ENCODE data around the gene FBL.
"Not testable (repeated sequence)": the region's sequence is repeated elsewhere in the genome, so short reads cannot be mapped to it uniquely, and the experiment has no call there.

The FBL gene

GRCh38 chr19:39814595-39814994 lies 31.6 kb downstream of the FBL start:
- Histone ChIP-seq H3K36me3 (peaks cover 0 to 30% (median 5%) of the 10 kb centered on the region in 3 donors), H3K27me3 (no peaks in the 10 kb centered on the region), H3K9me3 (no peaks in the 10 kb centered on the region), H3K4me1 (no peaks in the 10 kb centered on the region), H3K27ac (no peak overlapping the region), H3K4me3 (no peak overlapping the region)
- DNase-seq: peak in 1 of 2 donors; percentile 4
- intact Hi-C loops (cut with DNase I; ENCODE audit: low total_unique reads): no loop called here
- TF ChIP-seq CTCF (IDR thresholded peaks at IDR 0.05): no peak

GRCh38 chr19:39814111-39814510 lies 32.1 kb downstream of the FBL start:
- peak in 1 of 2 donors; percentile 19 for DNase-seq
- peaks cover 0 to 30% (median 5%) of the 10 kb centered on the region in 3 donors for H3K36me3 ChIP-seq
- H3K27ac ChIP-seq; H3K27me3 ChIP-seq; H3K9me3 ChIP-seq; H3K4me1 ChIP-seq; intact Hi-C loops (cut with DNase I; ENCODE audit: low total_unique reads); H3K4me3 ChIP-seq: not testable (repeated sequence)

- no peaks in the 10 kb centered on the region for H3K9me3 ChIP-seq
- no peak overlapping the region for H3K4me3 ChIP-seq
- no peaks in the 10 kb centered on the region for H3K27me3 ChIP-seq
- intact Hi-C loops (cut with DNase I; ENCODE audit: low total_unique reads): no loop called here
- DNase-seq: peak in 1 of 2 donors; percentile 42
- no peak for TF ChIP-seq CTCF (IDR thresholded peaks at IDR 0.05)
- no peak overlapping the region for H3K27ac ChIP-seq
- H3K4me1 ChIP-seq: no peaks in the 10 kb centered on the region
- H3K36me3 ChIP-seq: peaks cover 0 to 30% (median 5%) of the 10 kb centered on the region in 3 donors
Observed at GRCh38 chr19:39813264-39813993, 32.8 kb downstream of the FBL start.

DNA sequence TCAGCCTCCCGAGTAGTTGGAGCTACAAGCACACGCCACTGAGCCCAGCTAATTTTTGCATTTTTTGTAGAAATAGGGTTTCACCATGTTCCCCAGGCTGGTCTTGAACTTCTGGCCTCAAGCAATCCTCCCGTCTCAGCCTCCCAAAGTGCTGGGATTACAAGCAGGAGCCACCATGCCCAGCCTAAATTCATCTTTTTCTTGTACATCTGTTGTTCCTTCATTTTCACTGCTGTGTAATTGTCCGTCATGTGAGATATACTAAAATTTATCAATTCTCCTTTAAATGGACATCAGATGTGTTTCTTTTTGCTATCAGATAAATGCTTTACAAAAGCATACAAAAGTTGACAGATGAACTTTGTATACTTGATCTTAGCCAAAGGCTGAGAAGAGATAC lies 35.1 kb downstream of the FBL start:
- Histone ChIP-seq H3K4me1 (no peaks in the 10 kb centered on the region), H3K27me3 (no peaks in the 10 kb centered on the region), H3K9me3 (no peaks in the 10 kb centered on the region), H3K36me3 (peaks cover 0 to 10% (median 2%) of the 10 kb centered on the region in 3 donors), H3K27ac (no peak overlapping the region), H3K4me3 (no peak overlapping the region)
- DNase-seq: peak in 1 of 2 donors; percentile 3
- TF ChIP-seq CTCF (IDR thresholded peaks at IDR 0.05): no peak
- intact Hi-C loops (cut with DNase I; ENCODE audit: low total_unique reads): no loop called here

- TF ChIP-seq CTCF (IDR thresholded peaks at IDR 0.05): no peak
- Histone ChIP-seq H3K27ac (no peak overlapping the region), H3K4me3 (no peak overlapping the region), H3K9me3 (no peaks in the 10 kb centered on the region), H3K36me3 (peaks cover 0 to 6% (median 0%) of the 10 kb centered on the region in 3 donors), H3K27me3 (no peaks in the 10 kb centered on the region), H3K4me1 (no peaks in the 10 kb centered on the region)
- peak in 1 of 2 donors; percentile 12 for DNase-seq
- intact Hi-C loops (cut with DNase I; ENCODE audit: low total_unique reads): no loop called here
Observed at GRCh38 chr19:39810424-39810823, 35.8 kb downstream of the FBL start.

- no peak for TF ChIP-seq CTCF (IDR thresholded peaks at IDR 0.05)
- H3K27ac ChIP-seq: no peak overlapping the region
- DNase-seq: no peak
- H3K4me3 ChIP-seq: no peak overlapping the region
- no peaks in the 10 kb centered on the region for H3K36me3 ChIP-seq
- H3K4me1 ChIP-seq: no peaks in the 10 kb centered on the region
- H3K9me3 ChIP-seq: no peaks in the 10 kb centered on the region
- intact Hi-C loops (cut with DNase I; ENCODE audit: low total_unique reads): no loop called here
- H3K27me3 ChIP-seq: no peaks in the 10 kb centered on the region
Observed at GRCh38 chr19:39809368-39809767, 36.8 kb downstream of the FBL start.

- H3K27me3 ChIP-seq; H3K4me3 ChIP-seq; H3K36me3 ChIP-seq; H3K27ac ChIP-seq; H3K9me3 ChIP-seq; H3K4me1 ChIP-seq; intact Hi-C loops (cut with DNase I; ENCODE audit: low total_unique reads): not testable (repeated sequence)
- peak in 1 of 2 donors; percentile 7 for DNase-seq
Observed at GRCh38 chr19:39808688-39809087, 37.5 kb downstream of the FBL start.

Data from tibial artery (tissue), 4 donors.